ENCODE measurements around the gene ANKMY1. TPM values are rescaled to one million over a fixed set of nuclear protein-coding genes. Genes with fewer than 3 reads are reported as not detected.

Gene ANKMY1
- total and polyA plus RNA-seq, 2 experiments from 2014 or later = 9.2 to 11.1 TPM

DNA sequence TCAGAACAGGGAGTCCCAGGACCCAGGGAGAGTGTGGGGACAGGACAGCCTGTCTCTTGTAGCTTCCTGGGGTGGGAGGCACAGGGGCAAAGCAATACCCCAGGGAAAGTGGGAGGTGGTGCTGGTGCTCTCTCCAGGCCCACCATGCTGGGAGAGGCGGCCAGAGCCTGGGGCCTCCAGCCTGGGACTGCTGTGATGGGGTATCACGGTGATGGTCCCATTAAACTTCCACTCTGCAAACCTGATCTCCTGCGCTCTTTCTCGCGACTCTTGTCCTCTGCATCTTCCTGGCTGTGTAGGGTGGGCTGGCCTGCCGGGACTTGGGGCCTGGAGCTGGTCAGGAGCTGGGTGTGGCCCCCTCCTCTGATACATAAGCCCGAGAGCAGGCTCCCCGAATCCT is 20.7 kb upstream of the ANKMY1 start:
- H3K27ac ChIP-seq = no peak overlapping the region
- no peaks in the 10 kb centered on the region for H4K20me1 ChIP-seq (ENCODE audit: insufficient read depth, poor library complexity, severe bottlenecking)
- WGBS (ENCODE audit: low lambda C conversion rate, missing lambda C conversion rate) = 96% methylated on average over 8 of the region's 8 CpGs
- H3K4me2 ChIP-seq = no peak overlapping the region
- DNase-seq (ENCODE audit: low spot score) = no peak
- no peak overlapping the region for H2AFZ ChIP-seq
- peaks cover 37% of the 10 kb centered on the region for H3K79me2 ChIP-seq
- TF ChIP-seq, protein P1, sequence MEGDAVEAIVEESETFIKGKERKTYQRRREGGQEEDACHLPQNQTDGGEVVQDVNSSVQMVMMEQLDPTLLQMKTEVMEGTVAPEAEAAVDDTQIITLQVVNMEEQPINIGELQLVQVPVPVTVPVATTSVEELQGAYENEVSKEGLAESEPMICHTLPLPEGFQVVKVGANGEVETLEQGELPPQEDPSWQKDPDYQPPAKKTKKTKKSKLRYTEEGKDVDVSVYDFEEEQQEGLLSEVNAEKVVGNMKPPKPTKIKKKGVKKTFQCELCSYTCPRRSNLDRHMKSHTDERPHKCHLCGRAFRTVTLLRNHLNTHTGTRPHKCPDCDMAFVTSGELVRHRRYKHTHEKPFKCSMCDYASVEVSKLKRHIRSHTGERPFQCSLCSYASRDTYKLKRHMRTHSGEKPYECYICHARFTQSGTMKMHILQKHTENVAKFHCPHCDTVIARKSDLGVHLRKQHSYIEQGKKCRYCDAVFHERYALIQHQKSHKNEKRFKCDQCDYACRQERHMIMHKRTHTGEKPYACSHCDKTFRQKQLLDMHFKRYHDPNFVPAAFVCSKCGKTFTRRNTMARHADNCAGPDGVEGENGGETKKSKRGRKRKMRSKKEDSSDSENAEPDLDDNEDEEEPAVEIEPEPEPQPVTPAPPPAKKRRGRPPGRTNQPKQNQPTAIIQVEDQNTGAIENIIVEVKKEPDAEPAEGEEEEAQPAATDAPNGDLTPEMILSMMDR (IDR thresholded peaks at IDR 0.05; ENCODE audit: poor library complexity) = no peak
- TF ChIP-seq EZH2phosphoT487 (IDR thresholded peaks at IDR 0.05; ENCODE audit: low read depth, severe bottlenecking, unreplicated experiment) (no peak), EZH2 (IDR thresholded peaks at IDR 0.05; ENCODE audit: borderline replicate concordance) (no peak)
- no peaks in the 10 kb centered on the region for H3K9me2 ChIP-seq (replicated peaks; ENCODE audit: insufficient read depth)
- no peak overlapping the region for H3K4me3 ChIP-seq
- H3K4me1 ChIP-seq (ENCODE audit: insufficient read depth) = peaks cover 22% of the 10 kb centered on the region
- no peaks in the 10 kb centered on the region for H3K9me3 ChIP-seq (ENCODE audit: low read depth)
- no peaks in the 10 kb centered on the region for H3K36me3 ChIP-seq (replicated peaks; ENCODE audit: insufficient read depth, low read depth)
- H3K27me3 ChIP-seq = no peaks in the 10 kb centered on the region

DNA sequence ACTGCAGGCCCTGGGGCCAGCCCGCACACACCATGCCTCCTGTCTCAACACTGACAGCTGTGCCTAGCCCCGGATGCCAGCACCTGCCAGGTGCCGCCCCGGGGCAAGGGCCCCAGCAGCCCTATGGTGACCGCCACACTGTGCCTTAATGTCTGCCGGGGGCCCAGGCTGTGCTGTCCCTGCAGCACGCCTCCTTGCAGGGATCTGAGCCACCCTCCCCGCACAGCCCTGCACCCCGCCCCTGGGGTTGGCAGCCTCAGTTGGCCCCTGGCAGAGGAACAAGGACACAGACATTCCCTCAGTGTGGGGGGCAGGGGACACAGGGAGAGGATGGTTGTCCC is 20.3 kb upstream of the ANKMY1 start:
- Histone ChIP-seq H3K9me3 (ENCODE audit: low read depth) (no peaks in the 10 kb centered on the region), H3K27me3 (no peaks in the 10 kb centered on the region), H3K27ac (no peak overlapping the region), H2AFZ (no peak overlapping the region), H3K9me2 (replicated peaks; ENCODE audit: insufficient read depth) (no peaks in the 10 kb centered on the region), H4K20me1 (ENCODE audit: insufficient read depth, poor library complexity, severe bottlenecking) (no peaks in the 10 kb centered on the region), H3K79me2 (peaks cover 33% of the 10 kb centered on the region), H3K4me2 (no peak overlapping the region), H3K4me1 (ENCODE audit: insufficient read depth) (peaks cover 22% of the 10 kb centered on the region), H3K4me3 (no peak overlapping the region), H3K36me3 (replicated peaks; ENCODE audit: insufficient read depth, low read depth) (no peaks in the 10 kb centered on the region)
- TF ChIP-seq EZH2phosphoT487 (IDR thresholded peaks at IDR 0.05; ENCODE audit: low read depth, severe bottlenecking, unreplicated experiment) = no peak
- TF ChIP-seq, protein P1 (IDR thresholded peaks at IDR 0.05; ENCODE audit: poor library complexity) = no peak
- TF ChIP-seq EZH2 (IDR thresholded peaks at IDR 0.05; ENCODE audit: borderline replicate concordance) = no peak
- no peak for DNase-seq (ENCODE audit: low spot score)
- WGBS (ENCODE audit: low lambda C conversion rate, missing lambda C conversion rate) = 97% methylated on average over 8 of the region's 9 CpGs

- H3K9me3 ChIP-seq (ENCODE audit: low read depth) = no peaks in the 10 kb centered on the region
- H2AFZ ChIP-seq = no peak overlapping the region
- H3K4me1 ChIP-seq (ENCODE audit: insufficient read depth) = peaks cover 22% of the 10 kb centered on the region
- DNase-seq (ENCODE audit: low spot score) = no peak
- TF ChIP-seq, protein P1 (IDR thresholded peaks at IDR 0.05; ENCODE audit: poor library complexity) = no peak
- no peak for TF ChIP-seq EZH2 (IDR thresholded peaks at IDR 0.05; ENCODE audit: borderline replicate concordance)
- no peak for TF ChIP-seq EZH2phosphoT487 (IDR thresholded peaks at IDR 0.05; ENCODE audit: low read depth, severe bottlenecking, unreplicated experiment)
- H3K9me2 ChIP-seq (replicated peaks; ENCODE audit: insufficient read depth) = no peaks in the 10 kb centered on the region
- H3K36me3 ChIP-seq (replicated peaks; ENCODE audit: insufficient read depth, low read depth) = no peaks in the 10 kb centered on the region
- H4K20me1 ChIP-seq (ENCODE audit: insufficient read depth, poor library complexity, severe bottlenecking) = no peaks in the 10 kb centered on the region
- 94% methylated on average over 26 of the region's 26 CpGs for WGBS (ENCODE audit: low lambda C conversion rate, missing lambda C conversion rate)
- H3K4me2 ChIP-seq = no peak overlapping the region
- H3K27me3 ChIP-seq = no peaks in the 10 kb centered on the region
- H3K4me3 ChIP-seq = no peak overlapping the region
- H3K27ac ChIP-seq = no peak overlapping the region
- peaks cover 27% of the 10 kb centered on the region for H3K79me2 ChIP-seq
These were observed 19.7 kb upstream of the ANKMY1 start for GRCh38 chr2:240577281-240578109.

Data from hepatocyte (in vitro differentiated cells).